ENCODE data around the gene CEACAM19. TPM values are rescaled to one million over a fixed set of nuclear protein-coding genes. Genes with fewer than 3 reads are reported as not detected.

CEACAM19 gene
- total and polyA plus RNA-seq, 9 of the 15 experiments (the other 6 are each of a cell fraction or from before 2014, with no cell fraction given) = 0.15 to 0.30 (median 0.23) TPM; not detected in 5

GRCh38 chr19:44684892-44685863 lies 13.9 kb downstream of the CEACAM19 start:
- FAIRE-seq = peak; percentile 44
- no peaks in the 10 kb centered on the region for H3K36me3 ChIP-seq (ENCODE audit: control insufficient read depth, insufficient read depth, low read length)
- H3K9ac ChIP-seq (ENCODE audit: insufficient read depth in 1 of 2, low read depth in 2 of 2, low read length in 2 of 2) = peak overlapping the region in 1 of 2 experiments; percentile 68; a peak in 1 of 4 replicates
- peak; percentile 24 to 68 (median 36) for DNase-seq (ENCODE audit: extremely low read depth in 1 of 4, low spot score in 3 of 4)
- H3K27me3 ChIP-seq (ENCODE audit: control insufficient read depth in 2 of 2, insufficient read depth in 2 of 2, low read length in 2 of 2) = no peaks in the 10 kb centered on the region
- ATAC-seq = peak; percentile 31
- no peak overlapping the region for H3K4me3 ChIP-seq
- POLR2A ChIA-PET = interaction anchor here (0.6 kb wide), 1 partner anchor 120 kb away, joined by 3 read pairs; no protein-coding TSS in a partner anchor
- H4K20me1 ChIP-seq (replicated peaks; ENCODE audit: control insufficient read depth, insufficient read depth, low read length) = no peaks in the 10 kb centered on the region; the same call in 1 of the 2 replicates
- peak overlapping the region; percentile 56 for H3K4me2 ChIP-seq (ENCODE audit: insufficient read depth, low read length)
- H3K9me1 ChIP-seq (ENCODE audit: control insufficient read depth, insufficient read depth, low read length) = no peaks in the 10 kb centered on the region
- CTCF ChIA-PET (ENCODE audit: low intra/inter-chr PET ratio) = no interaction called here
- peak overlapping the region; percentile 87 for H2AFZ ChIP-seq (ENCODE audit: low read depth, low read length)
- in situ Hi-C loops (cut with MboI) (no loop called here), intact Hi-C loops (cut with micrococcal nuclease) (loop anchor here (10.0 kb wide), 1 partner anchor 110 kb away; no protein-coding TSS in a partner anchor)
- no peaks in the 10 kb centered on the region for H3K79me2 ChIP-seq (ENCODE audit: control insufficient read depth, insufficient read depth, low read length)
- no peaks in the 10 kb centered on the region for H3K9me3 ChIP-seq (replicated peaks; ENCODE audit: control insufficient read depth, insufficient read depth, low read depth, low read length)
- BruUV-seq (replicated peaks) = no TSS peak
- H3K27ac ChIP-seq (ENCODE audit: extremely low read depth, low read depth, low read length) = peak overlapping the region; percentile 35; the same call in 2 of the 3 replicates
- H3K4me1 ChIP-seq (replicated peaks in 1 of 2; ENCODE audit: control insufficient read depth in 2 of 2, insufficient read depth in 2 of 2, low read length in 2 of 2) = peaks cover 6 to 23% of the 10 kb centered on the region in 2 experiments
- 36% methylated on average over 19 of the region's 25 CpGs for WGBS (ENCODE audit: insufficient coverage, low coverage, missing lambda C conversion rate)
- TF ChIP-seq SMARCA4 (IDR thresholded peaks at IDR 0.05) (peak; percentile 56), FOXK2 (conservative IDR thresholded peaks at IDR 0.05 in 1 of 2, IDR thresholded peaks at IDR 0.05 in 1 of 2; ENCODE audit: low read depth in 2 of 2) (peak in 1 of 2 experiments; percentile 44; a peak in 1 of 4 replicates), SPI1 (IDR thresholded peaks at IDR 0.05; ENCODE audit: borderline replicate concordance, low read depth, low read length) (no peak), MEIS2 (IDR thresholded peaks at IDR 0.05; ENCODE audit: partially characterized antibody) (peak; percentile 79), SMARCA5 (IDR thresholded peaks at IDR 0.05) (0 out of 2 replicates have a peak, but pooled peaks have one; percentile 51), ETV5 (CRISPR knock-in tag; IDR thresholded peaks at IDR 0.05; ENCODE audit: low read depth) (peak; percentile 36; the same call in 1 of the 2 replicates), DDX20 (tag; IDR thresholded peaks at IDR 0.05; ENCODE audit: low read depth) (no peak), EGR1 (conservative IDR thresholded peaks at IDR 0.05) (peak; percentile 71; the same call in 1 of the 2 replicates), ZNF57 (CRISPR knock-in tag; IDR thresholded peaks at IDR 0.05) (no peak), ZBED1 (IDR thresholded peaks at IDR 0.05) (no peak), ZNF609 (CRISPR knock-in tag; IDR thresholded peaks at IDR 0.05; ENCODE audit: borderline replicate concordance) (no peak), MLLT1 (IDR thresholded peaks at IDR 0.05) (0 out of 4 replicates have a peak, but pooled peaks of 1 of the 2 experiments have one; percentile 16)
